SW480 (cell line): Measurements from ENCODE around the gene HMCN2.
"Not testable (repeated sequence)": the region's sequence is repeated elsewhere in the genome, so short reads cannot be mapped to it uniquely, and the experiment has no call there.

Experiments
- DNase-seq: peaks from one replicate; pipeline ENCODE4 v3.0.0-alpha.2; 2016; ENCODE audit warnings: low spot score

Gene HMCN2

DNA sequence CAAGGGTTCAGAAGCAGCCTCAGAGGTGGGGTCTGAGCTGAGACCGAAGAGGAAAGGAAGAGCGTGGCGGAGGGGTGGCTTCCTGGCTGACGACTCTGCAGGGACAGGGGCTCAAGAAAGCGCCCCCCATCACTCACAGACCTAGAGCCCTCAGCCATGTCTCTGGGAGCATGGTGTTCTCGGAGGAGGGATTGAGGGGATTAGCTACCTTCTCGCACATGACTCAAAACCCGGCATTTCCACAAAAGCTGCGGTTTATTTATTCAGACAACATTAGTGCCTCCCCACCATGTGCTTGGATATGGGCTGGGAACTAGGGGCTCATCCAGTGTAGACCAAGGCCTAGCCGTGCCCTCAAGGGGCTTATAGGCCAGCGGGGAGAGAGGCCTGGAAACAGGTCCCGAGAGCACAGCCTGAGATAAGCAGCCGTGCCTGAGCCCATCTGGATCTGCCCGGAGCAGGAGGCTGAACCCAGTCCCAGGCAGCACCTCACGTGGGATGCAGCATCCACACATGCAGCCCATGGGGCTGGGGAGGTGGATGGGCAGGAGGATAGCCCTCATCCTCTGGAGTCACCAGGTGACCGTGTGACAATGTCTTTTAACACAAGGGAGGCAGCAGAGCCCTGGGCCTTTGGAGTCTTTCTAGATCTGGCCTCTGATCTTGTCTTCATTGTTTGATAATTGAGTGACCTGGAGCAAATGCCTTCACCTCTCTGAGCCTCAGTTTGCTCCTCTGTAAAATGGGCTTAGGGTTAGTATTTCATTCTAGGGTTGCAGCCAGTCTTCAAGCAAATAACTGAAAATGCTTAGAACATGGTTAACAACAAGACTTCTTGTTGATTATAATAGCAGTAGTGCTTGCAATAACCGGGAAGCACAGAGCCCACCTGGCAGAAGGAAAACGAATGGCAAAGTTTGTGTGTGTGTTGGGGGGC is 878 bp upstream of the HMCN2 start:
- no peak for DNase-seq

DNA sequence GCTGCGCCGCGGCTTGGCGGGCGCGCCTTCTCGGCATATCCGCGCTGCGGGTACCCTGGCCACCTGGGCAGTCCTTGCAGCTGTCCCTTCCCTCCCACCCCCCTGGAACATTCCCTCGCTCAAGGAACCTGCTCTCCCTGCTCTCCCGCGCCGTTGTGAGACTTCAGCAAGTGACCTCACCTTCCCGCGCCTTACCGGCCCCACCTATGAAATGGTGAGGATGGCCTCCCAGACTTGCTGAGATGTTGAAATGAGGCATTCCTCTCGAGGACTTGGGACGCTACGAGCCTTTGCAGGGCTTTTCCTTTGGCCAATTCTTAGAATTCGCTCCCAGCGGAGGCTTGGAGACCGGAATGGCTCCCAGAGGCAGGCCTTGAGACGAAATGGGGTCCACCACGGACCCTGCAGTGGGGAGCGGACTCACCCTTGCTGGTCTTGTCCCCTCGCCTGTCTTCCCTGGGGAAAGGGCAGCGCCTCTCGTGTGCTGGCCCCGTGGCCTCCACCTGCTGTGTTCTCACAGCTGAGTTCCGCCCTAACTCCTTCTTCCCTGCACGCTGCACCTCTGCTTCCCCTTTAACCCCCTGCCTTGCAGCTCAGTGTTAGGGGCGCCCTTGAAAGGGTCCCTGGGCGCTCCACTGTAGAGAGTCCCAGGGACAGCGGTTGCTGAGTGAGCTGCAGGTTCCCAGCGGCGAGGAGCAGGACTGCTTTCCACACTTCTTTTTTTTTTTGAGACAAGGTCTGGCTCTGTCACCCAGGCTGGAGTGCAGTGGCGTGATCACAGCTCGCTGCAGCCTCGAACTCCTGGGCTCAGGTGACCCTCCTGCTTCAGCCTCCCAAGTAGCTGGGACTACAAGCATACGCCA is 907 bp downstream of the HMCN2 start:
- DNase-seq, result no peak

GRCh38 chr9:130267930-130268329 is 2.4 kb downstream of the HMCN2 start:
- DNase-seq, result no peak

GRCh38 chr9:130268521-130269211 is 3.1 kb downstream of the HMCN2 start:
- no peak for DNase-seq

GRCh38 chr9:130271473-130271872 is 5.9 kb downstream of the HMCN2 start:
- no peak for DNase-seq

DNA sequence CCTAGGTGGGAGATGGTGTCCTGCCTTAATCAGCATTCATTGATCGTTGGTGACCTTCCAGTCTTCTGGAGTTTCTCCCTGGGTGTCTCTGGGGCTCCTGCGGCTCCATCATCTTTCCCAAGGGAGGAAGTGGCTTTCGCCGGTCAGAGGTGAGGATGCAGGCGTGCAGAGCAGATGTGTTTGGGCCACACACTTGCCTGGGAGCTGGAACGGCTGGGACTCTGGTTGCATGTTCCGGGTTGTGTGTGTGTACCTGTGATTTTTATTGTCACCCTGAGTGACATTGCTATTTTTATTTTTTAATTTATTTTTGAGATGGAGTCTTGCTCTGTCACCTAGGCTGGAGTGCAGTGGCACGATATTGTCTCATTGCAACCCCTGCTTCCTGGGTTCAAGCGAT is 9.6 kb downstream of the HMCN2 start:
- DNase-seq, result no peak

DNA sequence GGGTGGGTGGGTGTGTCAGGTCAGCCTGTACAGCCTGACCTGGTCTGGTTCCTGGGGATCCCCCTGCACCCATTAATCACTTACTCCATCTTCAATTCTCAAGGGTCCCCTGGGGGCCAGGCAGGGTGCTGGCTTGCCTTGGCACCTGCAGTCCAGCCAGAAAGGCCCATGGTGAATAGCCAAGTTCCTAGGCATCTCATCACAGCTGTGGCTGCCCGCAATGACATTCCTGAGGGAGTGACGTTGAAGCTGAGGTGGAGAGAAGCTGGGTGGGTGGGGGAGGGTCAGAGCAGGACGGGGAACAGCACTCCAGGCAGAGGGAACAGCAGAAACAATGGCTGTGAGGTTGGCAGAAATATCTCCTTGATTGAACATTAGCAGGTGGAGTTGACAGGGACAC is 10.6 kb downstream of the HMCN2 start:
- DNase-seq, result peak; percentile 19

- DNase-seq, result no peak
Measured at GRCh38 chr9:130276955-130277354, 11.4 kb downstream of the HMCN2 start.

- not testable (repeated sequence) for DNase-seq
Measured at GRCh38 chr9:130277525-130277924, 12.0 kb downstream of the HMCN2 start.

DNA sequence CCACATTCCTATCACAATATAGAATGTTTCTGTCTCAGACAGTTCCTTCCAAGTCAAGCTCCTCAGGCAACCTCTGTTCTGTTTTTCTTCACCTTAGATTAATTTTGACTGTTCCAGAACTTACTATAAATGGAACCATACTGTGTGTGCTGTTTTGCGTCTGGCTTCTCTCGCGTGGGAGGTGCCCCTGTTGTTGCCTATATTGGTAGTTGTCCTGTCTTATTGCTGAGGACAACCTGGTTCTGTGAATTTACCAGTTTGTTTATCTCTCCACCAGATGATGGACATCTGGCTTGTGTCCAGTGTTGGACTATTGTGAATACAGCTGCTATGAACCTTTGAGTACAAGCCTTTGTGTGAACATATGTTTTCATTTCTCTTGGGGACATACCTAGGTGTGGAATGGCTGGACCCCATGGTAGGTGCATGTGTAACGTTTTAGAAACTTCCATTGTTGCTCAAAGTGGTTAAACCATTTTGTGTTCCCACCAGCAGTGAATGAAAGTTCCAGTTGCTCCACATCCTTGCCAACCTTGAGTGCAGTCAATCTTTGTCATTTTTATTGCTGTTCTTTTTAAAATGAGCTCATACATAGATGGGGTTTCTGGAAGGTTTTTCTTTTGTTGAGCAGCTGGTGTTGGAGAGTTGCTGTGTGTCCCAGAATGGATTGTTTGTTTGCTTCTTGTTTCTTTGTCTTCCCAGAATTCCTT is 18.1 kb downstream of the HMCN2 start:
- DNase-seq, result no peak

DNA sequence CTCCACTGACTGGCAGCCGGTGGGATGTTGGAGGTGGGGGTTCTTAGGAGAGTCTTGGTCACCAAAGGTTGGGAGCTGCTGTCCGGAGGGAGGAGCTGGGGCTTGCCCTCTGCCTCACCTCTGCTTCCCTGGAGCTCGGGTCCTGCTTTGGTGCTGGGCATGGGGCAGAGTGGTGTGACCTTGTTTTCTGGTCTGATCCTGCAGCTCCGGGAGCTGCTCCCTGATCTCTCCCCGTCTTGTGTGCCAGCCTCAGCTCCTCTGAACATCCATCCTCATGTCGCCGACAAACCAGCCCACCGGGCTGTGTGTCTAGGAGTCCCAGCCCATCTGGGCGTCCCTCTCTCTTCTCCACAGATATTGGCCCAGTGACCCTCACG is 18.7 kb downstream of the HMCN2 start:
- DNase-seq, result no peak

GRCh38 chr9:130284690-130285089 is 19.1 kb downstream of the HMCN2 start:
- no peak for DNase-seq

GRCh38 chr9:130285271-130285670 is 19.7 kb downstream of the HMCN2 start:
- no peak for DNase-seq

DNA sequence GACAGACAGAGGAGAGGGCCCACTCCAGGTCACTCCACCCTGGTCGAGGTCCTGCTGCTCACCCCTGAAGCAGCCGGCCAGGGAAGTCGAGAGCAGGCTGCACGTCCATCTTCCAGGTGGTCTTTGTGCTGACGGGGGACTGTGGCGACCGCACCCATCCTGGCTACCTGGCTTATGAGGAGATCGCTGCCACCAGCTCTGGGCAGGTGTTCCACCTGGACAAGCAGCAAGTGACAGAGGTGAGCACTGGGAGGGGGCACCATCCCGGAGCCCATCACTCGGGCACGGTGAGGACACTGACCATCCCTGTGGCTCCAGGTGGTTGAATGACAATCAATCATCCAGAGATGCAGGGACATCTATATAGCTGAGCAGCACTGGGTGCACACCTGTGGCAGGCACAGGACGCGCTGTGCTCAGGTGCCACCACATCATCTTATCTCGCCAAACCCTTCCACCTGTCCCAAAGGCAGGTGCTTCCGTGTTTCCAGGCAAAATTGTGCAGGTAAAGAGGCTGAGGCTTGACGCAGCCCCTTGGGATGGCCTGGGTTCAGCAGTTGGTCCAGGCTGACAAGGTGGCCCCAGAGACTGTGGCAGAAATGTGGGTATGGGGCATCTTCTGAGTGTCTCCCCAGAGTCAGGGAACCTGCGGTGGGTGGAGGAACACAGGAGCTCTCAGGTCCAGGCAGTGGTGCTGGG is 20.7 kb downstream of the HMCN2 start:
- DNase-seq, result no peak

DNA sequence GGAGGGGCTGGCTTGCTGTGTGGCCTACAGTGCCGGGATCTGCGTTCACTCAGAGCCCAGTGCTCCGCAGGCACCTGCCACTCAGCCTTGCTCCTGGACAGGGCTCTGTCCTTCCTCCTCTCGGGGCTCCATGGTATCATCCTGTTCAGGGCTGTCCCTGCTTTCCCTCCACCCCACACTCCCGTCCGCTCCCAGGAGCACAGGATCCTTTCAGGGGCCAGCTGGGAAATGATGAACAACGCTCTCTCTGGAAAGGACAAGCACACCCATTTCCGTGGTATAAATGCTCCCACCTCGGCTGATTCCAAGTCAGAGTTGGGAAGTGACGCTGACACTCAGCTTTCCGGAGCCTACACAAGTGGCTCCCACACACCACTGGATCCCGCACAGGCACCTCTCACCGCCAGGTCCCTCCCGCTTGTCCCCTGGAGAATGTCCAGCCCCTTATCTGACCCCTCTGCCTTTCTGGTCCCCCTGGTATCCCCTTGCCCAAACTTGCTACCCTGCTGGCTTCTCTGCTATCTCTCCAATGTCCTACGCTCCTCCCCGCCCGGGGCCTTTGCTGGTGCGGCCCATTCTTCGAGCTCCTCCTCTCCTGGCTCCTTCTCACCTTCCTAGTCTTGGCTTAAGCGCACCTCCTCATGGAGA is 21.3 kb downstream of the HMCN2 start:
- DNase-seq, result no peak

- DNase-seq, result no peak
Measured at GRCh38 chr9:130287736-130288135, 22.2 kb downstream of the HMCN2 start.

DNA sequence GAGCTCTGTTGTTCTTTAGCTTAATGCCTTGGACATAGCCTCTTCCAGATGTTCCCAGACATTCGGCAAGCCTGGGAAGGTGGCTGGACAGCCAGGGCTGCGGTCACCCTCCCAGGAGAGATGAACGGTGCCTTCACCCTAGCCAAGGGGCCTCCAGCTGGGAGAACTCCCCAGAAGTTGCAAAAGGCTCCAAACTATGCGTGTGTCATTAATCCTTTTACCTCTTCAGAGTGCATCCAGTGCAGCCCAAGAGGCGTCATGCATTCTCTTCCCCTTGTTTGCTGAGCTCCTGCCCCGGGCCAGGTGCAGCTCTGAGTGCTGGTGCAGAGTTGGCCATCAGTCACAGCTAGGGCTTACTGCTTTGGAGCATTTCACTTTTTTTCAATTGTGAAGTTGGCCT is 22.8 kb downstream of the HMCN2 start:
- DNase-seq, result no peak

- no peak for DNase-seq
Measured at GRCh38 chr9:130288926-130289690, 23.5 kb downstream of the HMCN2 start.

- no peak for DNase-seq
Measured at GRCh38 chr9:130289711-130290241, 24.2 kb downstream of the HMCN2 start.
